K562 (cell line): ENCODE results near the gene GJA4. TPM values are rescaled to one million over a fixed set of nuclear protein-coding genes. Genes with fewer than 3 reads are reported as not detected.

Experiments
- ATF1 ChIP-seq, 2 experiments: fragments of 450-650 bp in 1 of 2; IDR thresholded peaks; 2 replicates each; pipeline ENCODE4 v1.6.1; 2016; ENCODE audit warnings: missing compliant biosample characterization in 1 of 2, missing genetic modification characterization in 1 of 2
- BHLHE40 ChIP-seq: IDR thresholded peaks from 2 replicates; pipeline ENCODE4 v1.6.1; 2011; ENCODE audit warnings: low read length, improper control_type of control experiment
- EP300 ChIP-seq: IDR thresholded peaks from 2 replicates; pipeline ENCODE4 v1.6.1; 2012; ENCODE audit warnings: low read length, improper control_type of control experiment
- L3MBTL2 ChIP-seq: fragments of 450-650 bp; IDR thresholded peaks from 2 replicates; pipeline ENCODE4 v1.6.1; 2016; ENCODE audit warnings: mild to moderate bottlenecking, moderate library complexity
- MAFF ChIP-seq: IDR thresholded peaks from 2 replicates; pipeline ENCODE4 v1.6.1; 2012; ENCODE audit warnings: low read length, improper control_type of control experiment
- MEF2D ChIP-seq: conservative IDR thresholded peaks from 2 replicates; pipeline ENCODE4 v1.6.1; 2016; ENCODE audit warnings: low read depth, missing genetic modification characterization, missing compliant biosample characterization
- NUFIP1 ChIP-seq: fragments of 450-650 bp; IDR thresholded peaks from 2 replicates; pipeline ENCODE4 v1.6.1; 2018; ENCODE audit not compliant: partially characterized antibody
- SIN3A ChIP-seq, 2 experiments: fragments of 150-350 bp in 1 of 2; IDR thresholded peaks; 2 replicates each; pipeline ENCODE4 v1.6.1; 2011 to 2016; ENCODE audit warnings: borderline replicate concordance in 2 of 2, low read depth in 2 of 2, low read length in 2 of 2, mild to moderate bottlenecking in 2 of 2, moderate library complexity in 2 of 2; ENCODE audit not compliant: control insufficient read depth in 1 of 2
- ZKSCAN8 ChIP-seq: fragments of 200-800 bp; sonication (Bioruptor generic); IDR thresholded peaks from 2 replicates; pipeline ENCODE4 v1.6.1; 2016; ENCODE audit warnings: missing genetic modification characterization, missing compliant biosample characterization
- ZNF174 ChIP-seq: fragments of 250-450 bp; sonication (Bioruptor Pico); IDR thresholded peaks from 2 replicates; pipeline ENCODE4 v1.4.0; 2020; ENCODE audit warnings: mild to moderate bottlenecking
- ZNF263 ChIP-seq: sonication (generic); formaldehyde crosslinking; IDR thresholded peaks from 2 replicates; pipeline ENCODE4 v1.8.0; 2022; ENCODE audit warnings: mild to moderate bottlenecking, missing genetic modification reagents, borderline replicate concordance
- ZNF354B ChIP-seq: fragments of 250-450 bp; sonication (Bioruptor Pico); IDR thresholded peaks from 2 replicates; pipeline ENCODE4 v1.4.0; 2020
- ZNF431 ChIP-seq: sonication (generic); formaldehyde crosslinking; IDR thresholded peaks from 2 replicates; pipeline ENCODE4 v1.8.0; 2022; ENCODE audit warnings: mild to moderate bottlenecking, missing genetic modification reagents
- polyA plus RNA-seq, 8 experiments: library from polyadenylated mRNA; depleted of rRNA in 4 of 8; stranded (reverse) in 5 of 8; unstranded in 3 of 8; fragments of >200 nt; fragmentation: Nextera tagmentation in 2 of 8; fragmentation: Illumina TruSeq in 1 of 8; extraction: Ambion mirVana in 2 of 8; extraction: Trizol in 1 of 8; gene quantifications; 2 replicates each; pipeline versions ENCODE4 v1.2.1 to v1.2.3, GENCODE V29; 2011 to 2014; ENCODE audit warnings: inconsistent platforms in 1 of 8, missing spikeins in 1 of 8
- total RNA-seq, 7 experiments: library from RNA; depleted of rRNA in 6 of 7; stranded (reverse); fragments of >200 nt in 6 of 7; fragmentation: Illumina TruSeq in 2 of 7; extraction: Trizol in 2 of 7; gene quantifications; 2 replicates each; pipeline versions ENCODE4 v1.2.1 to v1.2.3, GENCODE V29; 2011 to 2021; ENCODE audit warnings: low replicate concordance in 1 of 7
- TF ChIP-seq, protein P1 (sequence below): fragments of 250-450 bp; sonication (Bioruptor Pico); IDR thresholded peaks from 2 replicates; pipeline ENCODE4 v1.4.0; 2020; ENCODE audit warnings: borderline replicate concordance
- TF ChIP-seq, protein P2 (sequence below): sonication (generic); formaldehyde crosslinking; IDR thresholded peaks from 2 replicates; pipeline ENCODE4 v1.9.0; 2022; ENCODE audit warnings: mild to moderate bottlenecking, missing genetic modification reagents
- TF ChIP-seq, protein P3 (sequence below): fragments of 450-650 bp; formaldehyde crosslinking; IDR thresholded peaks from 2 replicates; pipeline ENCODE4 v1.4.0; 2022; ENCODE audit warnings: missing genetic modification characterization
- TF ChIP-seq, protein P4 (sequence below): sonication (generic); formaldehyde crosslinking; IDR thresholded peaks from 2 replicates; pipeline ENCODE4 v1.9.0; 2022; ENCODE audit warnings: mild to moderate bottlenecking, missing genetic modification reagents
- TF ChIP-seq, protein P5 (sequence below): sonication (generic); formaldehyde crosslinking; IDR thresholded peaks from 2 replicates; pipeline ENCODE4 v1.5.0; 2020; ENCODE audit warnings: missing genetic modification reagents
- TF ChIP-seq, protein P6 (sequence below): fragments of 250-450 bp; sonication (Bioruptor Pico); IDR thresholded peaks from 2 replicates; pipeline ENCODE4 v1.4.0; 2020
- TF ChIP-seq, protein P7 (sequence below): IDR thresholded peaks from 2 replicates; pipeline ENCODE4 v1.6.1; 2014; ENCODE audit warnings: antibody characterized with exemption

The GJA4 gene
- total and polyA plus RNA-seq, 9 of the 15 experiments (the other 6 are each of a cell fraction or from before 2014, with no cell fraction given), result 0.16 to 0.24 TPM; not detected in 7

DNA sequence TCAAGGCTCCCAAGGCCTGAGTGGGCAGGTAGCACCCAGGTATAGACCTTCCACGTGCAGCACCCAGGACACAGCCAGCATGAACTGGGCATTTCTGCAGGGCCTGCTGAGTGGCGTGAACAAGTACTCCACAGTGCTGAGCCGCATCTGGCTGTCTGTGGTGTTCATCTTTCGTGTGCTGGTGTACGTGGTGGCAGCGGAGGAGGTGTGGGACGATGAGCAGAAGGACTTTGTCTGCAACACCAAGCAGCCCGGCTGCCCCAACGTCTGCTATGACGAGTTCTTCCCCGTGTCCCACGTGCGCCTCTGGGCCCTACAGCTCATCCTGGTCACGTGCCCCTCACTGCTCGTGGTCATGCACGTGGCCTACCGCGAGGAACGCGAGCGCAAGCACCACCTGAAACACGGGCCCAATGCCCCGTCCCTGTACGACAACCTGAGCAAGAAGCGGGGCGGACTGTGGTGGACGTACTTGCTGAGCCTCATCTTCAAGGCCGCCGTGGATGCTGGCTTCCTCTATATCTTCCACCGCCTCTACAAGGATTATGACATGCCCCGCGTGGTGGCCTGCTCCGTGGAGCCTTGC lies 31.5 kb upstream of the GJA4 start (continued):
- TF ChIP-seq, protein P1, sequence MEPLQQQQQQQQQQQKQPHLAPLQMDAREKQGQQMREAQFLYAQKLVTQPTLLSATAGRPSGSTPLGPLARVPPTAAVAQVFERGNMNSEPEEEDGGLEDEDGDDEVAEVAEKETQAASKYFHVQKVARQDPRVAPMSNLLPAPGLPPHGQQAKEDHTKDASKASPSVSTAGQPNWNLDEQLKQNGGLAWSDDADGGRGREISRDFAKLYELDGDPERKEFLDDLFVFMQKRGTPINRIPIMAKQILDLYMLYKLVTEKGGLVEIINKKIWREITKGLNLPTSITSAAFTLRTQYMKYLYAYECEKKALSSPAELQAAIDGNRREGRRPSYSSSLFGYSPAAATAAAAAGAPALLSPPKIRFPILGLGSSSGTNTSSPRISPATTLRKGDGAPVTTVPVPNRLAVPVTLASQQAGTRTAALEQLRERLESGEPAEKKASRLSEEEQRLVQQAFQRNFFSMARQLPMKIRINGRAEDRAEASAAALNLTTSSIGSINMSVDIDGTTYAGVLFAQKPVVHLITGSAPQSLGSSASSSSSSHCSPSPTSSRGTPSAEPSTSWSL, result no peak
- TF ChIP-seq MEF2D (tag) (no peak), ZKSCAN8 (CRISPR knock-in tag) (no peak), NUFIP1 (no peak), ZNF174 (CRISPR knock-in tag) (no peak), ZNF263 (no peak), EP300 (no peak), ZNF431 (CRISPR knock-in tag) (peak; percentile 46; the same call in 1 of the 2 replicates), MAFF (no peak), ATF1 (CRISPR knock-in tag; IDR thresholded peaks at IDR 0.05) (no peak), ATF1 (tag; IDR thresholded peaks at IDR 0.05) (no peak), BHLHE40 (peak; percentile 66), L3MBTL2 (peak; percentile 69), ZNF354B (no peak), SIN3A (IDR thresholded peaks at IDR 0.05; ENCODE audit: borderline replicate concordance in 2 of 2, control insufficient read depth in 1 of 2, low read depth in 2 of 2, low read length in 2 of 2) (no peak)
- TF ChIP-seq, protein P2, sequence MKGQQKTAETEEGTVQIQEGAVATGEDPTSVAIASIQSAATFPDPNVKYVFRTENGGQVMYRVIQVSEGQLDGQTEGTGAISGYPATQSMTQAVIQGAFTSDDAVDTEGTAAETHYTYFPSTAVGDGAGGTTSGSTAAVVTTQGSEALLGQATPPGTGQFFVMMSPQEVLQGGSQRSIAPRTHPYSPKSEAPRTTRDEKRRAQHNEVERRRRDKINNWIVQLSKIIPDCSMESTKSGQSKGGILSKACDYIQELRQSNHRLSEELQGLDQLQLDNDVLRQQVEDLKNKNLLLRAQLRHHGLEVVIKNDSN (CRISPR knock-in tag), result peak; percentile 84
- TF ChIP-seq, protein P3, sequence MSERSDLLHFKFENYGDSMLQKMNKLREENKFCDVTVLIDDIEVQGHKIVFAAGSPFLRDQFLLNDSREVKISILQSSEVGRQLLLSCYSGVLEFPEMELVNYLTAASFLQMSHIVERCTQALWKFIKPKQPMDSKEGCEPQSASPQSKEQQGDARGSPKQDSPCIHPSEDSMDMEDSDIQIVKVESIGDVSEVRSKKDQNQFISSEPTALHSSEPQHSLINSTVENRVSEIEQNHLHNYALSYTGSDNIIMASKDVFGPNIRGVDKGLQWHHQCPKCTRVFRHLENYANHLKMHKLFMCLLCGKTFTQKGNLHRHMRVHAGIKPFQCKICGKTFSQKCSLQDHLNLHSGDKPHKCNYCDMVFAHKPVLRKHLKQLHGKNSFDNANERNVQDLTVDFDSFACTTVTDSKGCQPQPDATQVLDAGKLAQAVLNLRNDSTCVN, result no peak
- TF ChIP-seq, protein P4, sequence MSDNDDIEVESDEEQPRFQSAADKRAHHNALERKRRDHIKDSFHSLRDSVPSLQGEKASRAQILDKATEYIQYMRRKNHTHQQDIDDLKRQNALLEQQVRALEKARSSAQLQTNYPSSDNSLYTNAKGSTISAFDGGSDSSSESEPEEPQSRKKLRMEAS (CRISPR knock-in tag), result peak; percentile 93
- TF ChIP-seq, protein P5, sequence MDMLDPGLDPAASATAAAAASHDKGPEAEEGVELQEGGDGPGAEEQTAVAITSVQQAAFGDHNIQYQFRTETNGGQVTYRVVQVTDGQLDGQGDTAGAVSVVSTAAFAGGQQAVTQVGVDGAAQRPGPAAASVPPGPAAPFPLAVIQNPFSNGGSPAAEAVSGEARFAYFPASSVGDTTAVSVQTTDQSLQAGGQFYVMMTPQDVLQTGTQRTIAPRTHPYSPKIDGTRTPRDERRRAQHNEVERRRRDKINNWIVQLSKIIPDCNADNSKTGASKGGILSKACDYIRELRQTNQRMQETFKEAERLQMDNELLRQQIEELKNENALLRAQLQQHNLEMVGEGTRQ (CRISPR knock-in tag), result peak; percentile 78
- TF ChIP-seq, protein P6, sequence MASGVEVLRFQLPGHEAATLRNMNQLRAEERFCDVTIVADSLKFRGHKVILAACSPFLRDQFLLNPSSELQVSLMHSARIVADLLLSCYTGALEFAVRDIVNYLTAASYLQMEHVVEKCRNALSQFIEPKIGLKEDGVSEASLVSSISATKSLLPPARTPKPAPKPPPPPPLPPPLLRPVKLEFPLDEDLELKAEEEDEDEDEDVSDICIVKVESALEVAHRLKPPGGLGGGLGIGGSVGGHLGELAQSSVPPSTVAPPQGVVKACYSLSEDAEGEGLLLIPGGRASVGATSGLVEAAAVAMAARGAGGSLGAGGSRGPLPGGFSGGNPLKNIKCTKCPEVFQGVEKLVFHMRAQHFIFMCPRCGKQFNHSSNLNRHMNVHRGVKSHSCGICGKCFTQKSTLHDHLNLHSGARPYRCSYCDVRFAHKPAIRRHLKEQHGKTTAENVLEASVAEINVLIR (CRISPR knock-in tag), result no peak
- TF ChIP-seq, protein P7, sequence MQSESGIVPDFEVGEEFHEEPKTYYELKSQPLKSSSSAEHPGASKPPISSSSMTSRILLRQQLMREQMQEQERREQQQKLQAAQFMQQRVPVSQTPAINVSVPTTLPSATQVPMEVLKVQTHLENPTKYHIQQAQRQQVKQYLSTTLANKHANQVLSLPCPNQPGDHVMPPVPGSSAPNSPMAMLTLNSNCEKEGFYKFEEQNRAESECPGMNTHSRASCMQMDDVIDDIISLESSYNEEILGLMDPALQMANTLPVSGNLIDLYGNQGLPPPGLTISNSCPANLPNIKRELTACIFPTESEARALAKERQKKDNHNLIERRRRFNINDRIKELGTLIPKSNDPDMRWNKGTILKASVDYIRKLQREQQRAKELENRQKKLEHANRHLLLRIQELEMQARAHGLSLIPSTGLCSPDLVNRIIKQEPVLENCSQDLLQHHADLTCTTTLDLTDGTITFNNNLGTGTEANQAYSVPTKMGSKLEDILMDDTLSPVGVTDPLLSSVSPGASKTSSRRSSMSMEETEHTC, result no peak
